Thoracic aorta (tissue), 2 donors: Measurements from ENCODE around the gene MAP2K6. TPM values are rescaled to one million over a fixed set of nuclear protein-coding genes. Genes with fewer than 3 reads are reported as not detected.

ENCODE experiments used
- ATAC-seq: fragments of 150-250 bp; one replicate; pipeline ENCODE4 v1.8.0; 2017; ENCODE audit warnings: low read depth; ENCODE audit not compliant: insufficient number of reproducible peaks, low FRiP score
- DNase-seq: peaks from one replicate; pipeline ENCODE4 v3.0.0-alpha.2; 2020; ENCODE audit warnings: low spot score
- H3K27ac ChIP-seq, 2 donors: fragments of 200-600 bp; sonication (generic); 1 replicate in 1 of 2; 2 replicates in 1 of 2; pipeline ENCODE4 v1.5.1; 2016; ENCODE audit warnings: mild to moderate bottlenecking in 2 of 2, moderate library complexity in 2 of 2
- H3K27me3 ChIP-seq: fragments of 200-600 bp; sonication (generic); replicated peaks from 2 replicates; pipeline ENCODE4 v1.6.0; 2016; ENCODE audit warnings: mild to moderate bottlenecking; ENCODE audit not compliant: insufficient read depth
- H3K36me3 ChIP-seq: fragments of 200-600 bp; sonication (generic); one replicate; pipeline ENCODE4 v1.5.1; 2016
- H3K4me1 ChIP-seq, 2 donors: fragments of 200-600 bp; sonication (generic); 1 replicate in 1 of 2; 2 replicates in 1 of 2; pipeline versions ENCODE4 v1.5.1 to v1.6.0; 2016; ENCODE audit warnings: low read depth in 2 of 2, mild to moderate bottlenecking in 1 of 2; ENCODE audit not compliant: control insufficient read depth in 1 of 2
- H3K4me3 ChIP-seq: fragments of 200-600 bp; sonication (generic); 2 replicates; pipeline ENCODE4 v1.5.1; 2016; ENCODE audit warnings: mild to moderate bottlenecking
- H3K9me3 ChIP-seq: fragments of 200-600 bp; sonication (generic); 2 replicates; pipeline ENCODE4 v1.5.1; 2016
- total RNA-seq, 2 donors: library from RNA; depleted of rRNA; stranded (reverse); fragments of >200 nt; gene quantifications; one replicate each; pipeline versions ENCODE4 v1.1.0 to v1.2.3, GENCODE V29; 2016
- TF ChIP-seq, protein P1 (sequence below): fragments of 200-600 bp; sonication (generic); IDR thresholded peaks from one replicate; pipeline ENCODE4 v1.5.1; 2019; ENCODE audit warnings: antibody characterized with exemption

Gene MAP2K6
- total RNA-seq, 2 donors from 2014 or later = 1.5 to 6.3 TPM

GRCh38 chr17:69415431-69415830, 934 bp downstream of the MAP2K6 start:
- H3K27me3 ChIP-seq = no peaks in the 10 kb centered on the region
- DNase-seq (no peak), ATAC-seq (no peak)
- TF ChIP-seq, protein P1, sequence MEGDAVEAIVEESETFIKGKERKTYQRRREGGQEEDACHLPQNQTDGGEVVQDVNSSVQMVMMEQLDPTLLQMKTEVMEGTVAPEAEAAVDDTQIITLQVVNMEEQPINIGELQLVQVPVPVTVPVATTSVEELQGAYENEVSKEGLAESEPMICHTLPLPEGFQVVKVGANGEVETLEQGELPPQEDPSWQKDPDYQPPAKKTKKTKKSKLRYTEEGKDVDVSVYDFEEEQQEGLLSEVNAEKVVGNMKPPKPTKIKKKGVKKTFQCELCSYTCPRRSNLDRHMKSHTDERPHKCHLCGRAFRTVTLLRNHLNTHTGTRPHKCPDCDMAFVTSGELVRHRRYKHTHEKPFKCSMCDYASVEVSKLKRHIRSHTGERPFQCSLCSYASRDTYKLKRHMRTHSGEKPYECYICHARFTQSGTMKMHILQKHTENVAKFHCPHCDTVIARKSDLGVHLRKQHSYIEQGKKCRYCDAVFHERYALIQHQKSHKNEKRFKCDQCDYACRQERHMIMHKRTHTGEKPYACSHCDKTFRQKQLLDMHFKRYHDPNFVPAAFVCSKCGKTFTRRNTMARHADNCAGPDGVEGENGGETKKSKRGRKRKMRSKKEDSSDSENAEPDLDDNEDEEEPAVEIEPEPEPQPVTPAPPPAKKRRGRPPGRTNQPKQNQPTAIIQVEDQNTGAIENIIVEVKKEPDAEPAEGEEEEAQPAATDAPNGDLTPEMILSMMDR = no peak
- peaks cover 4 to 17% of the 10 kb centered on the region in 2 donors for H3K4me1 ChIP-seq
- H3K36me3 ChIP-seq = no peaks in the 10 kb centered on the region
- H3K4me3 ChIP-seq = peak overlapping the region; percentile 69
- H3K27ac ChIP-seq = no peak overlapping the region
- H3K9me3 ChIP-seq = no peaks in the 10 kb centered on the region

DNA sequence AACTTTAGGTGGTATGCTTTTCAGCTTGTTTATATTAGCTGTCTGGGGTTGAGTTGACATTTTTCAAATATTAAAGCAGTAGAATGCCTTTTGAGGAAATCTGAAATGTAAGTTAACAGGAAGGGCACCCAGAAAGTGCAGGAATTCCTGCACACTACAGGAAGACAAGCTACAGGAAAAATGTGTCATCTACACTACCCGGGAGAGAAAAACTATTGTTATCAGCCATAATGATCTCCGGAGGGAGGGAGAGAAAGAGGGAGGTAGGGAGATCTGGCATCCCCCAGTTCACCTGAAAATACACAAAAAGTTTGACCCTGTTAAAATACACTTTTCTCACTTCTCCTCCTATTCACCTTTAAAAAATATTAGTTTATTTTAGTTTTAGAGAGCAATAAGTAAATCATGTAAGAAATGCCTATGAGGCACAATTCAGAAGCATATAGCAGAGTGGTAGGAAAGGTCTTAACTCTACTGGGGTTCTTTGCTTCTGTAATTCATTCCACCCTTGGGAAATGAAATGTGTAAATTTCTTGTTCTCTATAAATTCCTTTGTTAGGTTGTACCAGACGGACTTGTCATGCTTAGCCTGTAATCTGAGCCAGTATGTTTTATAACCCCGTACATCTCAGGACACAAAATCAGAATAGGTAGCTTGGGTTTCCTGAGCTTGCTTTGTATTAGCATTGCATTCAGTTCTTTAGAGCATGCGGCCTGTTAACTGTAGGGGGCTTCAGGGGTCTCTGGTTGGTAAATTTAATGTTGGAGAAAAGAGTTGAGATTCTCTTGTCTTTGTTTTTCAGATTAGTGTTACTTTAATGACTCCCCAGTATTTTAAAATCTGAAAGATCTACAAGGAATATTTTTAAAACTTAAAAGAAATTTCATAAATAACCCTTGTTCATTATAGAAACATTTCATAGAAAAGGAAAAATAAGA, 3.3 kb downstream of the MAP2K6 start:
- H3K27me3 ChIP-seq = no peaks in the 10 kb centered on the region
- DNase-seq (no peak), ATAC-seq (no peak)
- H3K27ac ChIP-seq = no peak overlapping the region
- no peak overlapping the region for H3K4me3 ChIP-seq
- H3K4me1 ChIP-seq = peaks cover 4 to 17% of the 10 kb centered on the region in 2 donors
- TF ChIP-seq, protein P1 = no peak
- no peaks in the 10 kb centered on the region for H3K9me3 ChIP-seq
- no peaks in the 10 kb centered on the region for H3K36me3 ChIP-seq

DNA sequence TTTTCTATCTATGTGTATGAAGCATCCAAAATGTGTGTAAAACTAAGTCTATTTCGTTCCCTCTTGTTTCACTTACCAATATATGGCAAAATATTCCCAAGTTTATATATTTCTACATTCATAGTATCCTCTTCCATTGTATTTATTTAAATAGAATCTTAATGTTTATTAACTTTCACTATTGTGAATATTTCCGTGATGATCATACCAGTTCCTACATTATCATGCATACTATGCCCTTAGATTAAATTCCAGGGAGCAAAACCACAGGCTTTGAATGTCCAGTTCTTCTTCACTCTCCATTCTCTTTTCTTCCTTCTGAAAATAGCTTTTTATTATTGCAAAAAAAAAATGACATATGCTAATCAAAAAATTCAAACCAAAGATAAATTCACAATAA, 4.0 kb downstream of the MAP2K6 start:
- Histone ChIP-seq H3K27ac (no peak overlapping the region), H3K4me3 (no peak overlapping the region), H3K27me3 (no peaks in the 10 kb centered on the region), H3K36me3 (no peaks in the 10 kb centered on the region), H3K4me1 (peaks cover 4 to 17% of the 10 kb centered on the region in 2 donors), H3K9me3 (no peaks in the 10 kb centered on the region)
- ATAC-seq = no peak
- TF ChIP-seq, protein P1 = no peak
- no peak for DNase-seq

GRCh38 chr17:69423450-69423849, 9.0 kb downstream of the MAP2K6 start:
- Histone ChIP-seq H3K27me3 (no peaks in the 10 kb centered on the region), H3K36me3 (no peaks in the 10 kb centered on the region), H3K4me1 (no peaks in the 10 kb centered on the region), H3K9me3 (no peaks in the 10 kb centered on the region), H3K27ac (no peak overlapping the region), H3K4me3 (no peak overlapping the region)
- TF ChIP-seq, protein P1 = no peak
- no peak for ATAC-seq
- no peak for DNase-seq

GRCh38 chr17:69424287-69425041, 10.0 kb downstream of the MAP2K6 start:
- Histone ChIP-seq H3K27me3 (no peaks in the 10 kb centered on the region), H3K36me3 (no peaks in the 10 kb centered on the region), H3K4me3 (no peak overlapping the region), H3K27ac (no peak overlapping the region), H3K9me3 (no peaks in the 10 kb centered on the region), H3K4me1 (no peaks in the 10 kb centered on the region)
- TF ChIP-seq, protein P1 = no peak
- DNase-seq (no peak), ATAC-seq (no peak)
